T-helper 2 cell treated with Interferon-gamma antibody and Interleukin-4, amounts not matched to agents 100 ng/mL and 5 ng/mL, for 36 hours (primary cell): ENCODE data around the gene CDK17. TPM values are rescaled to one million over a fixed set of nuclear protein-coding genes. Genes with fewer than 3 reads are reported as not detected.
"Not testable (repeated sequence)": the region's sequence is repeated elsewhere in the genome, so short reads cannot be mapped to it uniquely, and the experiment has no call there.

Experiments used
- intact Hi-C: fragments of 100-400 bp; cut with micrococcal nuclease; formaldehyde crosslinking; loops from one replicate; pipeline ENCODE4 v1.15.1; 2023
- total RNA-seq: library from RNA; stranded (reverse); gene quantifications from 2 replicates; pipeline ENCODE4 v1.2.3, GENCODE V29; 2022

Gene CDK17
- total RNA-seq, 1 donor from 2014 or later, result 36.9 TPM

DNA sequence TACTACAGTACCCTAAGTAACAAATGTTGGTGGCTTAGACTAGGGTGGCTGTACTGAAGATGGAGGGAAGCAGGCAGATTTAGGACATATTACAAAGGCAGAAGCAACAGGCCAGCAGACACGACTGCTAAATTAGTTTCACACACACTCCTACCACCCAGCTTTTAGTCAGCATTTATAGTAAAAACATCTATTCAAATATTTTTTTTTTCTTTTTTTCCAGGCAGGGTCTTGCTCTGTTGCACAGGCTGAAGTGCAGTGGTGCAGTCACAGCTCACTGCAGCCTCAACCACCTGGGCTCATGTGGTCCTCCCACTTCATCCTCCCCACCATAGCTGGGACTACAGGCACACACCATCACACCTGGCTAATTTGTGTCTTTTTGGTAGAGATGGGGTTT is 72.9 kb downstream of the CDK17 start:
- intact Hi-C loops, result no loop called here

DNA sequence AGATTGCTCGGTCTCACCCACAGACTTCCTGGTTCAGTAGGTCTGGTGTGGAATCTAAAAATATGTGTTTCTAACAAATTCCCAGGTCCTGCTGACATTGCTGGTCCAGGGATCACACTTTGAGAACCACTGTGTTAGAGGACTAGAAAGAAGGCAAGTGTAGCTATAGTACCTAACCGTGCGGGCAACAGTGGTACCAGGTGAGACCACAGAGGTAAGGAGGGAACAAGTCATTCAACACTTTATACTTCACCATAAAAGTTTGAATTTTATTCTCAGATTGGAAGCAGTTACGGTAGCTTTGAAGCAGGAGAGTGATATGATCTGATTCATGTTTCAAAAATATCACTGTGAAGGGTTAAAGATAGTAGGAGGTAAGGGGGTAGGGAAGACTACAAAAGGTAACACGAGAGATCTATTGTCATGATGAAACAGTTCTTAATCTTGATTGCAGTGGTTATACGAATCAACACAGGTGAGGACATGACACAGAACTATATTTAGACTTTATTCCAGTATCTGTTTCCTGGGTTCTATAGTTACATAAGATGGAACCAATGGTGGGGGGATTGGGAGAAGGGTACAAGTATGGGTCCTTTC is 73.5 kb downstream of the CDK17 start:
- intact Hi-C loops, result no loop called here

DNA sequence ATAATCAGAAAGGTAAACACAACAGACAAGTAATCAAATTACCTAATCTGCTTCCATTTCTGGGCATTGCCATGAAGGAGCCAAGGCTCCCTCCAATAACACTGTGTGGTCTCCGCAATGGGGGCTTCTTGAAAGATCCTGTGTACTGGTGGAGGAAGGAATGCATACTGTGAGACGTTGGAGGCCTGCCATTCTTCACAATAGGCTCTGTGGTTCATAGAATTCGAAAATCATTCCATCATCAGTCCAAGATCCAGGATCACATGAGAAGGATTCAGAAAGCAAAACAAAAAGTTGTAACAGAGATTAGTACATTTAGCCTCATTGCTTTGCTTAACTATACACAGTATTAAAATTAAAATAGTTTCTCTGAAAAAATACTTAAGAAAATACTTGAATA is 76.3 kb downstream of the CDK17 start:
- intact Hi-C loops, result no loop called here

DNA sequence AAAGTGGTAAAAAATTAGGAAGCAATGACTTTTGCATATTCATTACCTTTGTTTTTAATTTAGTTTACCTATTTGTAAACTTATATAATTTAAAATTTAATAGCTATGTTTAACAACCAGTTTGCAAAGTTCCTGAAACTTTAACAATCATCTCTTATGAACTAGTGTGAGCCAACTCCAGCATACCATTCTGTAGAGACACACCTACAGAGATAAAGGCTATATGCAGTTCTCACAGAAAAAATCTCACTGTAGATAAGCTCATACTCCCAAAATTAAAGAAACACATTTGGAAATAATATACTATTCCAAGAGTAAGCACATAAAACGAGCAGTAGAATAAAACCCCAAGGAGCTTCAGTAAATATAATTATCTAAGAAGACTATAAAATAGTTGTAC is 77.5 kb downstream of the CDK17 start:
- intact Hi-C loops, result no loop called here

DNA sequence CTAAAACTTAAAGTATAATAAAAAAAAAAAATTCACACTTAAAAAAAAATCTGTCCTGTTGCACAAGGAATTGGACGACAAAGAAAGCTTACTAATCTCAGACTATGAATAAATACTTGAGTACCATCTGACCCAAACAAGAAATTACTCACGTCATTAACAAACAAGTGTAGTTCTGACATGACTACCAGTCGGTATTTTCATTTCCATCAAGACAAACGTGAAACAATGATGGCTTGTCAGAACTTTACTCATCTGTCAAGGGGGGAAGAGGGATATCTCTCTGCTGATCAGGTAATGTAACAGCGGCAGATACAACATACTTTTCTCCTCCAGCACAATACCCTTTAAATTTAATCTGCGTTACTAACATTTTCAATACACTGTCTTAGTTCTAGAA is 78.3 kb downstream of the CDK17 start:
- intact Hi-C loops, result no loop called here

DNA sequence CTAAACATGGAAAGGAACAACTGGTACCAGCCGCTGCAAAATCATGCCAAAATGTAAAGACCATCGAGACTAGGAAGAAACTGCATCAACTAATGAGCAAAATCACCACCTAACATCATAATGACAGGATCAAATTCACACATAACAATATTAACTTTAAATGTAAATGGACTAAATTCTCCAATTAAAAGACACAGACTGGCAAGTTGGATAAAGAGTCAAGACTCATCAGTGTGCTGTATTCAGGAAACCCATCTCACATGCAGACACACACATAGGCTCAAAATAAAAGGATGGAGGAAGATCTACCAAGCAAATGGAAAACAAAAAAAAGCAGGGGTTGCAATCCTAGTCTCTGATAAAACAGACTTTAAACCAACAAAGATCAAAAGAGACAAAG is 82.4 kb downstream of the CDK17 start:
- intact Hi-C loops, result not testable (repeated sequence)

DNA sequence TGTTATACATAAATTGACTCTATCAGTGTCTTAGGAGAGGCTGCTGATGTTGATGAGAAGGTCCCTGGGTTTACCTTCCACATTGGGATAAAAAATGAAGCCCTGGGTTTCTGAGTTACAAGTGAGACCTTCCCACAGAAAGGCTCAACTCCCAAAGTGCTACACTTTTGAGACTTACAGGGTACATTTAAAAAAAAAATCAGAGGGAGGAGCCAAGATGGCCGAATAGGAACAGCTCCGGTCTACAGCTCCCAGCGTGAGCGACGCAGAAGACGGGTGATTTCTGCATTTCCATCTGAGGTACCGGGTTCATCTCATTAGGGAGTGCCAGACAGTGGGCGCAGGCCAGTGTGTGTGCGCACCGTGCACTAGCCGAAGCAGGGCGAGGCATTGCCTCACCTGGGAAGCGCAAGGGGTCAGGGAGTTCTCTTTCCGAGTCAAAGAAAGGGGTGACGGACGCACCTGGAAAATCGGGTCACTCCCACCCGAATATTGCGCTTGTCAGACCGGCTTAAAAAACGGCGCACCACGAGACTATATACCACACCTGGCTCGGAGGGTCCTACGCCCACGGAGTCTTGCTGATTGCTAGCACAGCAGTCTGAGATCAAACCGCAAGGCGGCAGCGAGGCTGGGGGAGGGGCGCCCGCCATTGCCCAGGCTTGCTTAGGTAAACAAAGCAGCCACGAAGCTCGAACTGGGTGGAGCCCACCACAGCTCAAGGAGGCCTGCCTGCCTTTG is 84.3 kb downstream of the CDK17 start:
- intact Hi-C loops, result not testable (repeated sequence)

DNA sequence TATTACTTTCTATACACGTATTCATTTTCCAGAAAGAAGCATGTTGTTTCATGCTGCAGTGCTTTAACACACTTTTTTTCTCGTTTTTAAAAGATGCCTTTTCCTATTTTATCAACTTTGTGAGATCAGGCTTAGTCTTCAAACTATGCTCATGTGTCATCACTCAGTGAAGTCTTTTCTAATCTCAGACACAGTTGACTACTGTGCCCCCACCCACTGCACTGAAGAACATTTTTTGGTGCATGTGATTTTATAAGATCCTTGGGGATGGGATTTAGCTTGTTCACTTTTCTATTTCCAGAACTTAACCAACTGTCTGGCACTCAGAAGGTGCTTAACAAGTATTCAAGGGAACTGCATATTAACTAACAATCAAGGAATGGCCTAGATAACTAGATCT is 85.5 kb downstream of the CDK17 start:
- intact Hi-C loops, result loop anchor here (5.0 kb wide), 1 partner anchor 203 kb away; no protein-coding TSS in a partner anchor

DNA sequence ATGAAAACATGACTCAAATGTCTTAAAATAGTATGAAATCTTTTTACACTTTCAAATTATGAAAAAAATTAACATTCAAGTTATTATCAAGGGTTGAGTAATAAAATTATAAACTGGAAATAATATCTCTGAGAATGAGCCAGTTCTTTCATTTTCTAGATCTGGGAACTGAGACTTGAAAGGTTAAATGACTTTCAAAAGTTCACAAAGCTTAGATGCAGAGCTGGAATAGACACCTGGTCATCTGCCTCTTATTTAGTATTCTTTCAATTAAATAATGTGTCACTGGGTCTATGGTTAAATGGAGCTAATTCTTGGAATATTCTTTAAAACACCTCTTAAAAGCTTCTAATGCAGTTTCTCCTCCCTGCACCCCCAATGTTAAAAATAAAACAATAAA is 86.6 kb downstream of the CDK17 start:
- intact Hi-C loops, result loop anchor here (5.0 kb wide), 1 partner anchor 204 kb away; no protein-coding TSS in a partner anchor

DNA sequence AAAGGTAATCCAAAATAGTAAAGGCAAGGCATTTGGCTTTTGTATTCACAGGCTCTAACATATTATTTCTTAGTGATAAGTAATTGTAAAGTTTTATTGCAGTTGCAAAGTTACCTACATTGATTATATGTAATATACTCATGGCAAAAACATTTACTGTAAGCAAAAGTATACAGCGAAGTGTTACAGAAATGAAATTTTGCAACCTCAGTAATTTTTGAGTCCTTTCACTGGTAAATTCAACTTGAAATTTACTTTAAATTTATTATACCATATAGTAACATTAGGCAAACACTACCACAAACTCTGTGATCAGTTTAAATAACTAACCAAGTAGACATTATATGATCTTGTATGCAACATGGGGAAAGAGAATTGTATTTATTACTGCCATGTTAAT is 89.0 kb downstream of the CDK17 start:
- intact Hi-C loops, result loop anchor here (5.0 kb wide), 1 partner anchor 206 kb away; no protein-coding TSS in a partner anchor

DNA sequence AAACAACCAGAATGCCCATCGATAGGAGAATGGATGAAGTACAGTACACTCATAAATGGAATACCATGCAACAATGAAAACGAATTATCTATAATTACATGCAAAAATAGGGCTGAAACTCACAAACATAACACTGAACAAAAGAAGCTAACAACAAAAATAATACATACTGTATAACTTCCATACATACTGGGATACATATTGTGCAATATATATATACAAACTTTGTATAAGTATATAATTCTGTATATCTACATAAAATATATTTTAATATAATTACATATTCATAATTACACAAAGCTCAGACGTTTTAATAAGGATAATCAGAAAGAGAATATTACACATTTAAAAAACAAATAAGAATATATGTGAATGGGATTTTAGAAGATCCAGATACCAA is 90.2 kb downstream of the CDK17 start:
- intact Hi-C loops, result loop anchor here (5.0 kb wide), 1 partner anchor 207 kb away; no protein-coding TSS in a partner anchor

DNA sequence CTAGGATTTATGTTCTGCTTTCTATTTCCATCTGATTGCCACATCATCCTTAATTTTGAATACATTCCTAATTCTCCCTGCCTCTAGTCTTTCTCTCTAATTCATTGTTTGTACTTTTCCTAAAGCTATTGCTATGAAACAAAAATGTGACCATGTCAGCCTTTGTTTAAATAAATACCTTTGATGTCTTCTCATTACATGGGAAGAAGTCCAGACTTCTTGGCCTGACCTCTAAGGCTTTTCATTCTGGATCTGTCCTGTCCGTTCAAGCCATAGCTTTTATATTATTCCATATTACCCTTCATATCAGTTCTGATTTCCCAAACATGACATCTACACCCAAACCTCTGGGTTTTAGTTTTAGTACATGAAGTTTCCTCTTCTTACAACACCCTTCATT is 91.4 kb downstream of the CDK17 start:
- intact Hi-C loops, result no loop called here

DNA sequence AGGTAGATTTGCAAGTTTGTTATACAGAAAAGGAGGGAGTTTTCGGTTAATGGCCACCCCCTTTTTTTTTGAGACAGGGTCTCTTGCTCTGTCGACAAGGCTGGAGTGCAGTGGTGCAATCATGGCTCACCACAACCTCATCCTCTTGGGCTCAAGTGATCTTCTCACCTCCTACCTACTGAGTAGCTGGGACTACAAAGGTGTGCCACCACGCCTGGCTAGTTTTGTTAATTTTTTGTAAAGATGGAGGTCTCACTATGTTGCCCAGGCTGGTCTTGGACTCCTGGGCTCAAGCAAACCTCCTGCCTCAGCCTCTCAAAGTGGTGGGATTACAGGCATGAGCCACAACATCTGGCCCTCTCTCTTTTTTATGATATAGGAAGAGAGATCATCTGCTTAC is 94.6 kb downstream of the CDK17 start:
- intact Hi-C loops, result no loop called here

DNA sequence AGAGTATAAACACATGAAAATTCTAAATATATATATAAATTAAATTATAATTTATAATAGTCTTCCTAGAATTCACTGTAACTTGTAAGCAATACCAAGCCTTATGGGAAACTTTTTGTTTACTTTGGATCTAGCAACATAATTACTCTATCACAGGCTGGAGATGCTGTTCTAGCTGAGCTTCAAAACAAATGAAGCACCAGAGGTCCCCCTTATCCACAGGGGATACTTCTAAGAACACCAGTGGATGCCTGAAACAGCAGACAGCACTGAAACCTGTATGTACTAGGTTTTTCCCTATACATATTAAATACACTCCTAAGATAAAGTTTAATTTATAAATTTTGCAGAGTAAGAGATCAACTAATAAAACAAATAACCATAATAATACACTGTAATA is 96.6 kb downstream of the CDK17 start:
- intact Hi-C loops, result no loop called here

DNA sequence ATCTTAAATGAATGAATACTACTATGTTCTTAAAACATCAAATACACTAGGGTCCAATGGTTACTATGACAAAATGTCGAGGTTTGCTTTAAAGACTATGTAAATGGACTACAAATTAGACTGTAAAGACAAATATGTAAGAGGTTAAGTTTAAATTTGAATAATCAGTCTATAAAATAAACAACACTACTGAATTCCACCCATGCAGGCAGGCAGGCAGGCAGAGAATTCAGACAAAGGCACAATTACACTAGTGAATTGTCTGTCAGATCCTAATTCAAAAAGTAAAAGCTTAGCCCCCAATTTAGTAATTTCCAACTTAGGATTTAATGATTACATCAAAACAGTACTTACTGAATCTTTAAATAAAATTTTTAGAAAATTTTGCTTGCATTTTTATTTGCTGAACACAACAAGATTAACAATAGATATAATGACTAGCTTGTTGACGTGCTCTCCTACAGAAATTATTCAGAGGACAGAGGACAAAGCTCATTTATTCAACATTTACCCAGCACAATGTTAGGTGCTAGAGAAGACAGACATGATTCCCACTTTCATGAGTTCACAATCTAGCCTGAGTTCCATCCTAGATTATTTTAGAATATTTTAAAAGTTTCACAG is 97.4 kb downstream of the CDK17 start:
- intact Hi-C loops, result no loop called here

DNA sequence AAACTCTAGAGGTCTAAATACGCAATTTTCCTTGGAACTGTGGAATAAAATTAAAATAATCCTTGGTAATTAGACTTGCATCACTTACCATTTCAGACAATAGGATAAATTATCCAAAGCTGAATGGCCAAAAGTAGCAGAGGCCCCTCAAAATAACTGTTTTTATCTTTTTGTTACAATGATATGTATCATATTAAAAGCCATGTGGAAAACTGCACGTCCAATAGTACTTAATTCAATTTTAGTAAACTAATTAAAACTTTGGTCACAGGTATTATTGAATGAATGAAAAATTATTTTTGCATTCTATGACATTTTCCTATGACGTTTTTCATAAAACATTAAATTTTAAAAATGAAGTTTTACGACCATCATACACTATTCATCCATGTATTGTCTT is 98.5 kb downstream of the CDK17 start:
- intact Hi-C loops, result no loop called here

DNA sequence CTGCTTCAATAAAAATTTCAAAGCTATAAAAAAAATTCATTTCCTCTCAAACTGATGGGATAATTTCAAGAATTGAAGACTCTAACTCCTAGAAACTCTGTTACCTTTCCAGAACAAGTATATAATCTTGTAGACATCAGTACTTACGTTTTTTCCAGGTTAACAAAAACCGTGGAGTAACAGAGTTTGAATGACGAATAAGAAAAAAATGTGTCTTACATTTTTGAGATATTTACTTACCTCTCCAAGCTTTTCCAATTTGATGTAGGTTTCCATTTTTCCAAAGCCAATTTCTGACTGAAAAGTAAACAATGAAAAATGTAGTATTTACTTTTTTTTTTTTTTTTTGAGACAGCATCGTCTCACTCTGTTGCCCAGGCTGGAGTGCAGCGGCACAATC is 100.2 kb downstream of the CDK17 start:
- intact Hi-C loops, result no loop called here

DNA sequence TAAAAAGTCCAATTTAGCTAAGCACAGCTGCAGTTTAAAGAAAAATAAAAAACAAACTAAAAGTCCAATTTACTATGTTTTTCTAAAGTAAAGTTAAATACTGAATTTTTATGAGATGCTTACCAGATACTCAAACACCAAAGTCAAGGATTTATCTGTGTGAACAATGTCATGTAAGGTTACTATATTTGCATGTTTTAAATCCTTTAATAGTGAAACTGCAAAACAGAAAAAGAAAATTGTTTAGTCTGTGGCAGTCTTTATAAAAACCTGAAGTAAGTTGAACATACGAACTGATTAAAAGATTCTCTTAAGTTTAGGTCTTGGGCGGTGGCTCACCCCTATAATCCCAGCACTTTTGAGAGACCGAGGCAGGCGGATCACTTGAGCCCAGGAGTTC is 102.7 kb downstream of the CDK17 start:
- intact Hi-C loops, result loop anchor here (10.0 kb wide), 1 partner anchor 97 kb away; no protein-coding TSS in a partner anchor

DNA sequence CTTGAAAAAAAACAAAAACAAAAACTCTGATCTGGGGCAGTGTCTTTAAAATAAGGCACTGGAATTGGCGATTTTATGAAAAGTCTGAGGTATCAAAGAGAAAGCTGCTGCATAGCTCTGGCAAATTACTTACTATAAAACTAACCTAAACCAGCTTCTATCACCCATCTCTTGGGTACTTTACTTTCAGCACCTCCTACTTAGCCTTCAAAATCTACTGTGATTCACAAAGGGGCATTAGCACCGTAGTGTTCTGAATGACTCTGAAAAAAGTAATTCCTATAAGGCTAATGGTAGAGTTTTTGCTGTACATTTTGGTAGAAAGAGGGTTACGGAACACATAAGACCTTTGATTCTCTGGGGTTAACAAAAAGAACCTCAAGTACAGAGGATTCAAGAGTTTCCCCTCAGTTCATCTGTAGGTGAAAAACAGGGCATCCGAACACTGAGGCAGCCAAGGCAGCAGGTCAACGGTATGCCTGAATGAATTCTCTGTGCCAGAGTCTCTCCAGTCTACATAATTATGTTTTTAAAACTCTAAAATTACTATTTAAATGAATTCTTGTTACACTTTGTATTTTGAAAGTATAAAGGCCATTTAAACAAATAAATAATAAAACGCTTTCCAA is 104.6 kb downstream of the CDK17 start:
- intact Hi-C loops, result loop anchor here (10.0 kb wide), 1 partner anchor 99 kb away; no protein-coding TSS in a partner anchor

DNA sequence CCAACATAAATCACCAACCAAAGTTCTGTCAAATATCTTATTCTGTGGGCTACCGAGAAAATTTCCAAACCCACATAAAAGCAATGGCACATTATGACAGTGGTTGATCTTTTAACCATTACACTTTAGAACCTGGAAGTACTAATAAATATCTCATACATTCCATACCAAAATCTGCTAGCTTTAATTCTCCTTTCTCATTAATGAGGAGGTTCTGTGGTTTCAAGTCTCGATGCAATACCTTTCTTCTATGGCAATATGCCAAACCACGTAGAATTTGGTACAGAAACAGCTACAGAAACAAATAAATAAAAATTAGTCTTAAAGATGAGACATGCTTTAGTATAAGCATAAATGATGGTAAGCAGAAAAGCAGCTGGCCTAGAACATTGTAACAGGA is 105.4 kb downstream of the CDK17 start:
- intact Hi-C loops, result loop anchor here (10.0 kb wide), 1 partner anchor 100 kb away; no protein-coding TSS in a partner anchor

DNA sequence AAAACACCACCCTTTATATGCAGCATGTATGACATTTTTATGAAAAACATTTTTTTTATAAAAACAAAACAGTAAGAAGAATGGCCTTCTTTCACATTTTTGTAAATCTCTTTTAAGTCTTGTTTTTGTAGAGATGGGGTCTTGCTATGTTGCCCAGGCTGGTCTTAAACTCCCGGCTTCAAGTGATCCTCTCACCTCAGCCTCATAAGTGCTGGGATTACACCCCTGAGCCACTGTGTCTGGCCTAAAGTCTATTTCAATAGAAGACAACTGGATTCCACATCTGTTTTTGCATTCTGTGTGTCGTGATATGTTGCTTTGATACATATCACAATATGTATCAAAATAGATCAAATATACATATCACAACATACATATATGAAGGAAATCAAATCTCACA is 107.1 kb downstream of the CDK17 start:
- intact Hi-C loops, result loop anchor here (10.0 kb wide), 1 partner anchor 102 kb away; no protein-coding TSS in a partner anchor

DNA sequence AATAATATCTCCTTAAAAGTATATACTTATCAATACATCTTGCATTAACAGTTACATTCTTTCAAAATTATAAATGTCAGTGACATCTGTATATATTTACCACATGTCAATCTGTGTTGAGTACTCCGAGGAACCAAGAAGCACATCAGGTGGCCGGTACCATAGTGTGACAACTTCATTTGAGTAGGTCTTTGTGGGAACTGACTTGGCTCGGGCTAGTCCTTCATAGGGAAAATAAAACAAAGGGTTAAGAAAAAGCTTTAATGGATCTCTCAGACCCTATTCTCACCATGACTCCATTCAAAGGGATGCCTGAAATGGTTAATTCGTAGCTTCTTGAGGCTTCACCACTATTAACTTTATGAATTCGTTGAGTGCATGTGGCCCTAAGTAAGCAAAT is 111.2 kb downstream of the CDK17 start:
- intact Hi-C loops, result no loop called here
